KMS-11 (cell line): Measurements from ENCODE around the gene OXCT1.

Experiments
- H2AFZ ChIP-seq: fragments of 200-600 bp; sonication (generic); 2 replicates; pipeline ENCODE4 v1.6.1; 2016; ENCODE audit warnings: antibody characterized with exemption, mixed run types, low read depth
- H3K27ac ChIP-seq: fragments of 200-600 bp; sonication (generic); 2 replicates; pipeline ENCODE4 v1.6.1; 2016; ENCODE audit warnings: mild to moderate bottlenecking, mixed run types
- H3K27me3 ChIP-seq: fragments of 200-600 bp; sonication (generic); 2 replicates; pipeline ENCODE4 v1.6.1; 2017; ENCODE audit warnings: mild to moderate bottlenecking, low read depth, mixed run types, moderate library complexity; ENCODE audit not compliant: insufficient read depth
- H3K36me3 ChIP-seq: fragments of 200-600 bp; sonication (generic); 2 replicates; pipeline ENCODE4 v1.6.1; 2017; ENCODE audit warnings: mild to moderate bottlenecking, mixed run types; ENCODE audit not compliant: insufficient read depth
- H3K4me1 ChIP-seq: fragments of 200-600 bp; sonication (generic); 2 replicates; pipeline ENCODE4 v1.6.1; 2016; ENCODE audit warnings: mild to moderate bottlenecking, low read depth, mixed run types; ENCODE audit not compliant: poor library complexity, severe bottlenecking
- H3K4me2 ChIP-seq: fragments of 200-600 bp; sonication (generic); 2 replicates; pipeline ENCODE4 v1.7.0; 2016; ENCODE audit warnings: mild to moderate bottlenecking, mixed run types
- H3K4me3 ChIP-seq: fragments of 200-600 bp; sonication (generic); IDR thresholded peaks from 2 replicates; pipeline ENCODE4 v1.6.1; 2017; ENCODE audit warnings: low read depth, low read length, mixed read lengths; ENCODE audit not compliant: insufficient read depth
- H3K79me2 ChIP-seq: fragments of 200-600 bp; sonication (generic); 2 replicates; pipeline ENCODE4 v1.6.1; 2016; ENCODE audit warnings: low read depth, mixed run types; ENCODE audit not compliant: insufficient read depth
- H3K9ac ChIP-seq: fragments of 200-600 bp; sonication (generic); 2 replicates; pipeline ENCODE4 v1.6.1; 2016; ENCODE audit warnings: mild to moderate bottlenecking, mixed run types
- H4K20me1 ChIP-seq: fragments of 200-600 bp; sonication (generic); 2 replicates; pipeline ENCODE4 v1.6.1; 2016; ENCODE audit warnings: mild to moderate bottlenecking, mixed run types; ENCODE audit not compliant: insufficient read depth
- CTCF ChIP-seq: fragments of 200-600 bp; sonication (generic); conservative IDR thresholded peaks from 2 replicates; pipeline ENCODE4 v1.6.1; 2017; ENCODE audit warnings: low read depth, mild to moderate bottlenecking, antibody characterized with exemption, low read length, moderate library complexity, mixed read lengths

OXCT1 gene

GRCh38 chr5:41827792-41828191, 42.4 kb downstream of the OXCT1 start:
- H4K20me1 ChIP-seq = no peaks in the 10 kb centered on the region
- H3K27me3 ChIP-seq = no peaks in the 10 kb centered on the region
- peaks cover 5% of the 10 kb centered on the region for H3K4me1 ChIP-seq
- H3K79me2 ChIP-seq = no peaks in the 10 kb centered on the region
- H3K27ac ChIP-seq = no peak overlapping the region
- H3K4me3 ChIP-seq = no peak overlapping the region
- H3K9ac ChIP-seq = no peak overlapping the region
- H3K36me3 ChIP-seq = no peaks in the 10 kb centered on the region
- H3K4me2 ChIP-seq = no peak overlapping the region
- no peak for TF ChIP-seq CTCF
- no peak overlapping the region for H2AFZ ChIP-seq

- H3K36me3 ChIP-seq = no peaks in the 10 kb centered on the region
- H3K27me3 ChIP-seq = no peaks in the 10 kb centered on the region
- H3K4me1 ChIP-seq = no peaks in the 10 kb centered on the region
- no peak overlapping the region for H3K4me3 ChIP-seq
- no peak overlapping the region for H2AFZ ChIP-seq
- TF ChIP-seq CTCF = no peak
- H3K4me2 ChIP-seq = no peak overlapping the region
- no peak overlapping the region for H3K27ac ChIP-seq
- no peaks in the 10 kb centered on the region for H3K79me2 ChIP-seq
- no peak overlapping the region for H3K9ac ChIP-seq
- H4K20me1 ChIP-seq = no peaks in the 10 kb centered on the region
Measured at GRCh38 chr5:41822036-41822435, 48.2 kb downstream of the OXCT1 start.

GRCh38 chr5:41821051-41821450, 49.2 kb downstream of the OXCT1 start:
- H3K4me2 ChIP-seq = no peak overlapping the region
- TF ChIP-seq CTCF = no peak

GRCh38 chr5:41820150-41820549, 50.1 kb downstream of the OXCT1 start:
- Histone ChIP-seq H3K79me2 (no peaks in the 10 kb centered on the region), H3K4me1 (no peaks in the 10 kb centered on the region), H4K20me1 (no peaks in the 10 kb centered on the region), H3K9ac (no peak overlapping the region), H3K4me3 (no peak overlapping the region), H3K27ac (no peak overlapping the region), H3K36me3 (no peaks in the 10 kb centered on the region), H3K27me3 (no peaks in the 10 kb centered on the region), H2AFZ (no peak overlapping the region), H3K4me2 (no peak overlapping the region)
- TF ChIP-seq CTCF = no peak

More at GRCh38 chr5:41821051-41821450, 49.2 kb downstream of the OXCT1 start:
- no peaks in the 10 kb centered on the region for H3K36me3 ChIP-seq
- no peaks in the 10 kb centered on the region for H3K27me3 ChIP-seq
- no peaks in the 10 kb centered on the region for H3K4me1 ChIP-seq
- H3K9ac ChIP-seq = no peak overlapping the region
- no peaks in the 10 kb centered on the region for H3K79me2 ChIP-seq
- no peaks in the 10 kb centered on the region for H4K20me1 ChIP-seq
- H3K4me3 ChIP-seq = no peak overlapping the region
- H2AFZ ChIP-seq = no peak overlapping the region
- no peak overlapping the region for H3K27ac ChIP-seq
